ENCODE data around the gene CAMTA1. TPM values are rescaled to one million over a fixed set of nuclear protein-coding genes. Genes with fewer than 3 reads are reported as not detected.
A peak's percentile ranks its signal among the peaks of the same experiment; 100 is the strongest.

CAMTA1 gene
- total RNA-seq, 1 donor from 2014 or later = 47.9 TPM

- TF ChIP-seq CTCF (IDR thresholded peaks at IDR 0.05) = no peak
- intact Hi-C loops (cut with DNase I) = no loop called here
- Histone ChIP-seq H3K9me3 (no peaks in the 10 kb centered on the region), H3K4me1 (no peaks in the 10 kb centered on the region), H3K27ac (no peak overlapping the region), H3K27me3 (ENCODE audit: low read depth) (no peaks in the 10 kb centered on the region), H3K36me3 (no peaks in the 10 kb centered on the region), H3K4me3 (no peak overlapping the region)
- ATAC-seq (no peak), DNase-seq (no peak)
Observed at GRCh38 chr1:6976044-6976375, 190.8 kb downstream of the CAMTA1 start.

DNA sequence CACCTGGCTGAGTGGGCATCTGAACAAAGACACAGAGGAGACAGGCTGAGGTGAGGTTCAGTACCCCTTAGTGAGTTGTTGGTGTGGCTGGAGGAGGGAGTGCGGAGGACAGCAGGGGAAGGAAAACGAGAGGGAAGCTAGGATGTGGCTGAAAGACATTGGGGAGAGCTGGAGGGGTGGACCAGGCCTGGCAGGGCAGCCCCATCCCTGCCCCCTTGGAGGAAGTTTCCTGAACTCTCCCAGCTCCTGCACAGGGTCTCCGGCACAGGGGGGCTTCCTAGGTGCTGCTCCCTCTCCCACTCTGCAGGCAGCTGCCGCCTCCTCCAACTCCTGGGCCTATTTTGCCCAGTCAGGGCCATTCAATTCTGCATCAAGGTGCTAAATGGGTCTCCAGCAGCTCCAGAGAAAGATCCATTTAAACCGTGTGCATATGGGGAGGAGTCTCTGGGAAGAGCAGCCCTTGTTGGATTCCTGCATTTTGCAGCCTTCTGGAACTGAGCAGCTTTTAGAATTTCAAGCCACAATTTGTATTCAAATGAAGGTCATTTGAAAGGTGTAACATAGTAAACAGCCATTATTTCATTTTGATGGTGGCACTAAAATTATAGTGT lies 193.9 kb downstream of the CAMTA1 start:
- Histone ChIP-seq H3K4me1 (no peaks in the 10 kb centered on the region), H3K9me3 (no peaks in the 10 kb centered on the region), H3K27me3 (ENCODE audit: low read depth) (no peaks in the 10 kb centered on the region), H3K4me3 (no peak overlapping the region), H3K36me3 (no peaks in the 10 kb centered on the region), H3K27ac (no peak overlapping the region)
- intact Hi-C loops (cut with DNase I) = no loop called here
- ATAC-seq = no peak
- DNase-seq = no peak
- no peak for TF ChIP-seq CTCF (IDR thresholded peaks at IDR 0.05)

DNA sequence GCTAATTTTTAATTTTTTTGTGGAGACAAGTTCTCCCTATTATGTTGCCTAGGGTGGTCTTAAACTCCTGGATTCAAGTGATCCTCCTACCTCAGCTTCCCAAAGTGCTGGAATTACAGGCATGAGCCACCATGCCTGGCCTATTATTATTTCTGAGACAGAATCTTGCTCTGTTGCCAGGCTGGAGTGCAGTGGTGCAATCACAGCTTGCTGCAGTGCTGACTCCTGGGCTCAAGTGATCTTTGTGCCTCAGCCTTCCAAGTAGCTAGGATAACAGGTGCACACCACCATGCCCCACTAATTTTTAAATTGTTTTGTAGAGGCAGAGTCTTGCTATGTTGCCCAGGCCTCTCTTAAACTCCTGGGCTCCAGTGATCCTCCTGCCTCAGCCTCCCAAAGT lies 196.3 kb downstream of the CAMTA1 start:
- Histone ChIP-seq H3K4me3 (no peak overlapping the region), H3K9me3 (no peaks in the 10 kb centered on the region), H3K4me1 (no peaks in the 10 kb centered on the region), H3K27me3 (ENCODE audit: low read depth) (no peaks in the 10 kb centered on the region), H3K27ac (no peak overlapping the region), H3K36me3 (no peaks in the 10 kb centered on the region)
- ATAC-seq (no peak), DNase-seq (no peak)
- intact Hi-C loops (cut with DNase I) = no loop called here
- no peak for TF ChIP-seq CTCF (IDR thresholded peaks at IDR 0.05)

DNA sequence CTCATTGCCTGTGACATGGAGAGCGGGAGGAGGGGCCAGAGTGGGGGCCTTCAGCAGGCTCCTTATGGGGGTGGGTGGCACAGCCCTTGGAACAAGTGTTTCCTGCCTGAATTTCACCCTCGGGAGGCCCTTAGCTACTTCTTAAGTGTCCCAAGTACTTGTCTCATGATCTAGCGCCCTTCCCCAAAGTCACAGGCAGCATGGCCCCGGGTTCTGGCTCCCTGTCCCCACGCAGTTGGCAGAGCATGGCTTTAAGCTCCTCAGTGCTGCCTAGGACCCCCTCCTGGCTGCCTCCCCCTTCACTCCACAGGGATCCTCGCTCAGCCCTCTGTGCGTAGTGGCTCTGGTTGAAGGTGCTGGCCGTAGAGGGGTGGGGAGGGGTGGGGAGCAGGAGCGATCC lies 197.2 kb downstream of the CAMTA1 start:
- intact Hi-C loops (cut with DNase I) = no loop called here
- DNase-seq = no peak
- TF ChIP-seq CTCF (IDR thresholded peaks at IDR 0.05) = no peak

DNA sequence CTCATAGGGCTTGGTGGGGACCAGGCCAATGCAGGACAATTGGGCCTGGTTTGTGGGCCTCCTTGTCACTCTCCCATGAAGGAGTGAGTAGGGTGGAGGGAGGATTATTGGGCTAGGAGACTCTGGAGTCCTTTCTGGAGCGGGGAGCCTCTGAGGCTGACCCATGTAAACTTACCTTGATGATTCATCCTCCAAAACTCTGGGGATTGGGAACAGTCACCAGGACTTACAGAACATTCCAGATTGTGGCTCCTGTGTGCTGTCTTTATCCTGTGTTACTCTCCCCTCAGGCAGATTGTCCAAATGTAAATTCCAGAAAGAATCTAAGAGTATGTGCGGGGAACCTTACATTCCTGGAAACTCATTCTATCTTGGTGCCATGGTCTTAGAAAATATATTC lies 197.6 kb downstream of the CAMTA1 start:
- Histone ChIP-seq H3K27me3 (ENCODE audit: low read depth) (no peaks in the 10 kb centered on the region), H3K4me1 (no peaks in the 10 kb centered on the region), H3K36me3 (no peaks in the 10 kb centered on the region), H3K9me3 (no peaks in the 10 kb centered on the region), H3K4me3 (no peak overlapping the region), H3K27ac (no peak overlapping the region)
- no peak for TF ChIP-seq CTCF (IDR thresholded peaks at IDR 0.05)
- ATAC-seq = no peak
- no peak for DNase-seq
- intact Hi-C loops (cut with DNase I) = no loop called here

More for the DNA sequence above, 197.2 kb downstream of the CAMTA1 start:
- no peaks in the 10 kb centered on the region for H3K9me3 ChIP-seq
- H3K27me3 ChIP-seq (ENCODE audit: low read depth) = no peaks in the 10 kb centered on the region
- H3K4me1 ChIP-seq = no peaks in the 10 kb centered on the region
- no peak overlapping the region for H3K27ac ChIP-seq
- H3K36me3 ChIP-seq = no peaks in the 10 kb centered on the region
- ATAC-seq = peak in 1 of 2 donors; percentile 37
- no peak overlapping the region for H3K4me3 ChIP-seq

- ATAC-seq (no peak), DNase-seq (no peak)
- Histone ChIP-seq H3K27ac (no peak overlapping the region), H3K4me3 (no peak overlapping the region), H3K9me3 (no peaks in the 10 kb centered on the region), H3K36me3 (no peaks in the 10 kb centered on the region), H3K27me3 (ENCODE audit: low read depth) (no peaks in the 10 kb centered on the region), H3K4me1 (no peaks in the 10 kb centered on the region)
- no peak for TF ChIP-seq CTCF (IDR thresholded peaks at IDR 0.05)
- intact Hi-C loops (cut with DNase I) = no loop called here
Observed at GRCh38 chr1:6984536-6984935, 199.3 kb downstream of the CAMTA1 start.

Data from lower lobe of right lung (tissue), 2 donors.